ENCODE data around the gene MRPL53.

The MRPL53 gene

DNA sequence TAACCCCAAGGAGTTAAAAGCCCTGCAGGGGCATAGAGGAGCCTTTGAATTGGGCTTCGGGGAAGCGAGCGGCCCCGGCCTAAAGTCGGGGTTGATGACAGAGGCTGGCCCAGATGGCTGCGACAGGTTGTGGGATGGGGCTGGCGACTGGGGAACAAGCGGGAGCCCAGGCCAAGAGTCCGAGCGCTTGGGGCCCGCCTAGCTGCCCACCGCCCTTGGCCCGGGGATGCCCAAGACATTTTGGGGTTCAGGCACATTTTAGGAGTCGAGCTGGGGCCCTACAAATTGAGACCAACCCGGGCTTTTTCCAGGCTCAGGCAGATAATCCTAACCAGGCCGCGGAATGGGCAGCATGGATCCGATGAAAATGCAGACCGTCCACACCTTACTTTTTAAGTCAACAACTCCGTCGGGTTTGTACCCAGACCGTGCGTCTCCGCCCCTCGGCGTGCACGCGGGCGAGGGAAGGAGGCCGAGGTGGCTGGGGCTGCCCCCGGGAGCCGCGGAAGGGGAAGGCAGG, 31.2 kb downstream of the MRPL53 start:
- peaks cover 12% of the 10 kb centered on the region for H3K36me3 ChIP-seq (ENCODE audit: control insufficient read depth, insufficient read depth, low read length)
- peak overlapping the region; percentile 99 for H3K27ac ChIP-seq (ENCODE audit: low read depth, low read length, severe bottlenecking)
- H3K4me3 ChIP-seq (ENCODE audit: extremely low read depth, insufficient read depth, low read length, poor library complexity, severe bottlenecking): peak overlapping the region; percentile 54
- no peaks in the 10 kb centered on the region for H3K9me3 ChIP-seq (ENCODE audit: control insufficient read depth, low read length)
- H3K4me1 ChIP-seq (ENCODE audit: control insufficient read depth, insufficient read depth, low read length, poor library complexity, severe bottlenecking): peaks cover 38% of the 10 kb centered on the region
- 2 to 3% methylated on average over 28 to 32 of the region's 33 CpGs for whole genome bisulfite sequencing, 2 experiments (ENCODE audit: insufficient coverage in 2 of 2)

DNA sequence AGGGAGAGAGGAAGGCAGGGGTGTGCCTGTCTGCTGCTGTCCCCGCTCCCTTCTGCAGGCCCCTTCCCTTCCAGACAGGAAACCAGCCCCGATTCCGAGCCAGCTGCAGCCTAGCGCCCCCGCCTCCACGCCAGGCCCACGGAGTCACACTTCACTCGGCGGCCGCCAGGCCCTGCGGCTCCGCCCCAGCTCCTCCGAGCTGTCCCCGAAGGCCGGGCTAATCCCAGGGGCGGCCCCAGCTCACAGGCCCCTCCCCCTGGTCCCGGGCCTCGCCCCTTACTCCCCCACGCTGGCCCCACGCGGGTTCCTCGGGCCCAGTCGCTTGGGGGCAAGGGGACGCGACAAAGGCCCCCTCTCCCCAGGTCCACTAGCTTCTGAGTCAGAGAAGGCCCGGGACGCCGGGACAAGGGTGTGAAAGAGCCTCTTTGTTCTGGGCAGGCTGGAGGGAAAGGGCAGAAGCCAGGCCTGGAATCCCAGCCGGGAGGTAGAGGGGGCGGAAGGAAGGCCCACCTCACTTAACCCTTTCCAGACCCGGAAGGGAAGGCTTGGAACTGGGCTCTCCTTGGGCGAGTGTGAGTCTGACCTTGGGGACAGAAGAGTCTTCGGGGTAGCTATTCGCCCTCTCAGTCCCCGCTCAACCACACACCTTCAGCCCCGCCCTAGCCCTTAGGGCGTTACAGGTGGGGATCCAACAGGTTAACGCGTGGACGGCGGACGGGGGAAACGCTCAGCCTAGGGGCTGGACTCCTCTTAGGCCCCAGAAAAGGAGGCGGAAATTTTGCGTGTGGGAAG, 31.9 kb downstream of the MRPL53 start:
- Histone ChIP-seq H3K4me1 (ENCODE audit: control insufficient read depth, insufficient read depth, low read length, poor library complexity, severe bottlenecking) (peaks cover 38% of the 10 kb centered on the region), H3K36me3 (ENCODE audit: control insufficient read depth, insufficient read depth, low read length) (peaks cover 18% of the 10 kb centered on the region), H3K27ac (ENCODE audit: low read depth, low read length, severe bottlenecking) (peak overlapping the region; percentile 99), H3K4me3 (ENCODE audit: extremely low read depth, insufficient read depth, low read length, poor library complexity, severe bottlenecking) (peak overlapping the region; percentile 54), H3K9me3 (ENCODE audit: control insufficient read depth, low read length) (no peaks in the 10 kb centered on the region)
- 0 to 1% methylated on average over 19 to 28 of the region's 45 CpGs for WGBS, 2 experiments (ENCODE audit: insufficient coverage in 2 of 2)

DNA sequence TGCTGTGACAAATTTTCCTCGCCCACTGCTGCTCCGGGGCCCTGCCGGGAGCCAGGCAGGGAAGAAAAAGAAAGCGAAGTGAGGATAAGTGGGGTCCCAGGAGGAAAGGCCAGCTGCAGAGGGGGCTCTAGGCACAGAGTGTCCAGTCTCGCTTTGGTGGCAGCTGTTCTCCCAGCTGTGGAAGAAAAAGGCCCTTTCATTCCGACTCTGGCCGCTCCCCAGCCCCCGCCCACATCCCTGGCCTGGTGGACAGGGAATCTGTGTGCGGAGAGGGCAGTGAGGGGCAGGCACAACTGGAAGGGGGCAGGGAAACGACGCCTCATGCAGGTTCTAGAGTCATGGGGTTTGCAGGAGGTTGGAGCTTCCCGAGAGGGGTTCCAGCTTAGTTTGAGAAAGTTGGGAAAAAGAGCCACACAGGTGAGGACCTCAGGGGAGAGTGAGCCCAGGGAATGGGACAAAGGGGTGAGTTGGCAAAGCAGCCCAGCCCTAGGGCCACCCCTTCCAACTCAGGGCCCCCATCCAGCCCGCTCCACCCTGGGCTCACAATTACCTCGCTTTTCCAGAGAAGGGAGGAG, 32.6 kb downstream of the MRPL53 start:
- H3K4me3 ChIP-seq (ENCODE audit: extremely low read depth, insufficient read depth, low read length, poor library complexity, severe bottlenecking): peak overlapping the region; percentile 54
- H3K9me3 ChIP-seq (ENCODE audit: control insufficient read depth, low read length): no peaks in the 10 kb centered on the region
- peak overlapping the region; percentile 99 for H3K27ac ChIP-seq (ENCODE audit: low read depth, low read length, severe bottlenecking)
- peaks cover 25% of the 10 kb centered on the region for H3K36me3 ChIP-seq (ENCODE audit: control insufficient read depth, insufficient read depth, low read length)
- 18 to 26% methylated on average over 7 to 9 of the region's 14 CpGs for WGBS, 2 experiments (ENCODE audit: insufficient coverage in 2 of 2)
- peaks cover 38% of the 10 kb centered on the region for H3K4me1 ChIP-seq (ENCODE audit: control insufficient read depth, insufficient read depth, low read length, poor library complexity, severe bottlenecking)

DNA sequence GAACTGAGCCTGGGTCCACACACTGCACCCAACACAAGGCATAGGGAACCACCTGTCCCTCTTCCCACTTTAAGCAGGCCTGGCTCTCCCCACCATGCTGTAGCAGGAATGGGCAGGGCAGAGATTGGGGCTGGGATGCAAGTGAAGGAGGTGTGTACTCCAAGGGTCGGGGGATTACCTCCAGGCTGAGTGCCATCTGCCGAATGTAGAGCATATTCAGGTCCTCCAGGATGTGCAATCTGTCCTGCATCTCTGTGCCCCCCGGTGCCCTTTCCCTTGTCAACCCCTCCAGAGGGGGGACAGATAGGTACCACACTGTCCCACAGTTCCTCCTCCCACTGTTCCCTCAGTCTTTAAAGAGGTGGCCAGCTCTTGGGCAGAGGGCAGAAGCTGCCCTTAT, 33.1 kb downstream of the MRPL53 start:
- Histone ChIP-seq H3K4me1 (ENCODE audit: control insufficient read depth, insufficient read depth, low read length, poor library complexity, severe bottlenecking) (peaks cover 34% of the 10 kb centered on the region), H3K27ac (ENCODE audit: low read depth, low read length, severe bottlenecking) (peak overlapping the region; percentile 99), H3K36me3 (ENCODE audit: control insufficient read depth, insufficient read depth, low read length) (peaks cover 30% of the 10 kb centered on the region), H3K4me3 (ENCODE audit: extremely low read depth, insufficient read depth, low read length, poor library complexity, severe bottlenecking) (peak overlapping the region; percentile 54), H3K9me3 (ENCODE audit: control insufficient read depth, low read length) (no peaks in the 10 kb centered on the region)
- WGBS, 2 experiments (ENCODE audit: insufficient coverage in 2 of 2): 56 to 72% methylated on average over 3 of the region's 3 CpGs

DNA sequence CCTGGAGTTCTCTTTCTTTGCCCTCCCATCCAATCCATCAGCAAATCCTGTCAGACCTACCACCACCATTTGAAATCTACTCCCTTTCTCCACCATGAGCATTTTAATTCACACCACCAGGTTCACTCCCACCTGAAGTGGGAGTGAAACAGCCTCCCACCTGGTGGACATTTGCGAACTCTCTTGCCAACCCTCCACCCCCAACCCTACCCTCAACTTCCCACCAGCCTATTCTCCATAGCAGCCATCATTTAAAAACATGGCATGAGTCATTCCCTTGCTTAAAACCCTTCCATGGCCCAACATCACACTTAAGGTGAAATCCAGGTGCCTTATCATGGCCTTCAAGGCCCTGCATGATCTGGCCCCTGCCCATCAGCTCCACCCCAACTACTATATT, 34.2 kb downstream of the MRPL53 start:
- Histone ChIP-seq H3K36me3 (ENCODE audit: control insufficient read depth, insufficient read depth, low read length) (peaks cover 35% of the 10 kb centered on the region), H3K27ac (ENCODE audit: low read depth, low read length, severe bottlenecking) (no peak overlapping the region), H3K9me3 (ENCODE audit: control insufficient read depth, low read length) (no peaks in the 10 kb centered on the region), H3K4me1 (ENCODE audit: control insufficient read depth, insufficient read depth, low read length, poor library complexity, severe bottlenecking) (peaks cover 30% of the 10 kb centered on the region), H3K4me3 (ENCODE audit: extremely low read depth, insufficient read depth, low read length, poor library complexity, severe bottlenecking) (no peak overlapping the region)
- whole genome bisulfite sequencing, 2 experiments (ENCODE audit: insufficient coverage in 2 of 2): 90% methylated on average over 1 of the region's 1 CpG

DNA sequence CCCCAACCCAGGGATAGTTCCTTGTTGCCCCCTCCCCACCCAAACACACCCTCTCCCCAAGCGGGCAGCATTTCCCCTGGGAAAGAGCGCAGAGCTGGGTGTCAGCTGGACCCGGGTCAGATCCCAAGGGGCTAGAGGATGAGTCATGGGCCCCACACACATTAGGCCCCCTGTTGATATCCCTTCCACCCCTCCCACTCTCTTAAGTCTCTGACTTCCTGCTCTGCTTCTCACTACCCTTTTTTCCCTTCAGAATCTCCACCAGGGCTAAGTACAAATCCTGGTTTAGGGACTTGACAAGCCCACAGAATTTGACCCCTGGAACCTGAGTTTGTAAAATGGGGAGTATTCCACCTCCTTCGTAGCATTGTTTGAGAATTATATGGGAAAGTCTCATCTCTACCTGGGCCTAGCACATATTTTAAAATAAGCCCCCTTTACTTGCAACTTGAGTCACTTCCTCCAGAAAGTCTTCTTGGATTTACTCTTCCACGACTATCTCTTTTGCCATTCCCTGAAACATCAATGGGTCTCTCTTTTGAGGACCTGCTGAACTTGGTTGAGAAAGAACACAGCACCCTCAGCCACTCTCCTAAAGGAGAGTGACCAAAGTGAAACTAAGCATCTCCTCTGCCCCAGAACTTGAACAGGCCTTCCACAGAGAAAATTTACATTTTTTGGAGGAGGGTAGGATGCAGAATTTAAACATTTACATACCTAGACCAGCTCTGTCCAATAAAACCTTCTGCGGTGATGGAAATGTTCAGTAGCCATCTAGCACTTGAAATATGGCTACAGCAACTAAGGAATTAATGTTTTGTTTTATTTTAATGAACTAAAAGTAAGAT, 35.4 kb downstream of the MRPL53 start:
- H3K4me3 ChIP-seq (ENCODE audit: extremely low read depth, insufficient read depth, low read length, poor library complexity, severe bottlenecking): no peak overlapping the region
- no peak overlapping the region for H3K27ac ChIP-seq (ENCODE audit: low read depth, low read length, severe bottlenecking)
- 55 to 63% methylated on average over 4 to 5 of the region's 6 CpGs for WGBS, 2 experiments (ENCODE audit: insufficient coverage in 2 of 2)
- peaks cover 30% of the 10 kb centered on the region for H3K4me1 ChIP-seq (ENCODE audit: control insufficient read depth, insufficient read depth, low read length, poor library complexity, severe bottlenecking)
- no peaks in the 10 kb centered on the region for H3K9me3 ChIP-seq (ENCODE audit: control insufficient read depth, low read length)
- peaks cover 44% of the 10 kb centered on the region for H3K36me3 ChIP-seq (ENCODE audit: control insufficient read depth, insufficient read depth, low read length)

DNA sequence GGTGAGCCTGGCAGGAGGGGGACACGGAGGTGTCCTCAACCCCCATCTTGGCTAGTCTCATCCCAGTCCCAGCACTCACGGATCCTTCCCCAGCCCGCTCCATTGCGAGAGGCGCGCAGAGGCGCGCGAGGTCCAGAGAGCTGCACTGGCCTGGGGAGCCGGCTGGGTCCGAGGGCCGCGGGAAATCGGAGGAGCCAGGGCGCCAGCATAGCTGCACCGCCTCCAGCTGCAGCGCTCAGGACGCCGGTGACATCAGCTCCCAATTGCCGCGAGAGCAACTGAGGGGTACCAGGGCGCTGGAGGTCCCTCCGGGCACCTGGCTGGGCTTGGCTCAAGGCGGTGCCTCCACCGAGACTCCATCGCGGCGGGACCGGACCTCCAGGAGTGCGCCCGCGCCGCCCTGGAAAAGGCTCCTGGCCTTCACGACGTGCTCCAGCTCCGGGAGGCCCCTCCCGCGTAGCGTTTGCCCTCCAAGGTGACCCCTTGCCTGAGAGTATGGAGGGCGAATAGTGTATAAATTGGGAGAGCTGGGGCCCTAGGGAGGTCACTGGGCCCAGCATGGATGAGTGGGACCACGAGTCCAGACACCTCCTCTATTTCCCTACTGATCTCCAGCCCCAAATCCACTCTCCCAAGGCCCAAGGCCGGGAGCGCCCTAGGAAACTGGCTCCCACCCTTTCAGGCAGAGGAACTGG, 36.2 kb downstream of the MRPL53 start:
- Histone ChIP-seq H3K9me3 (ENCODE audit: control insufficient read depth, low read length) (no peaks in the 10 kb centered on the region), H3K36me3 (ENCODE audit: control insufficient read depth, insufficient read depth, low read length) (peaks cover 52% of the 10 kb centered on the region), H3K27ac (ENCODE audit: low read depth, low read length, severe bottlenecking) (no peak overlapping the region), H3K4me1 (ENCODE audit: control insufficient read depth, insufficient read depth, low read length, poor library complexity, severe bottlenecking) (peaks cover 30% of the 10 kb centered on the region), H3K4me3 (ENCODE audit: extremely low read depth, insufficient read depth, low read length, poor library complexity, severe bottlenecking) (no peak overlapping the region)
- WGBS, 2 experiments (ENCODE audit: insufficient coverage in 2 of 2): 94 to 95% methylated on average over 26 to 39 of the region's 43 CpGs

DNA sequence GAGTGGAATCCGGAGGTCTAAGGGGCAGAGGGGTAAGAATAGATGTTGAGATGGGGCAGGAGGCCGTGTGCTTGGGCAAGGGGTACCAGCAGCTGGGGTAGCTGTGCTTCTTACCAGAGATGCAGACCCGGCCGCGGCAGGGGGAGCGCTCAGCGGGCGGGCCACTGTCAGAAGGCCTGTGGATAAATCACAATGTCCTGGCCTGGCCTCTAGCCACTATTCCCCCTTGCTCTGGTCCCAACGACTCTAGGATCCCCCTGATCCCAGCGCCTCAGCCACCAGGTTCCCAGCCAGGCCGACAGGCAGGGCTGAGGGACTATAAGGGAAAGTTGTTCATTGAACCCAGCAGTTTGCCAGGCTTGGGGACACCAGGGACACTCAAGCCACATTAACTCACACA, 42.0 kb downstream of the MRPL53 start:
- no peak overlapping the region for H3K27ac ChIP-seq (ENCODE audit: low read depth, low read length, severe bottlenecking)
- H3K4me1 ChIP-seq (ENCODE audit: control insufficient read depth, insufficient read depth, low read length, poor library complexity, severe bottlenecking): peaks cover 8% of the 10 kb centered on the region
- peaks cover 88% of the 10 kb centered on the region for H3K36me3 ChIP-seq (ENCODE audit: control insufficient read depth, insufficient read depth, low read length)
- 96 to 99% methylated on average over 6 to 7 of the region's 11 CpGs for WGBS, 2 experiments (ENCODE audit: insufficient coverage in 2 of 2)
- H3K9me3 ChIP-seq (ENCODE audit: control insufficient read depth, low read length): no peaks in the 10 kb centered on the region
- H3K4me3 ChIP-seq (ENCODE audit: extremely low read depth, insufficient read depth, low read length, poor library complexity, severe bottlenecking): no peak overlapping the region

DNA sequence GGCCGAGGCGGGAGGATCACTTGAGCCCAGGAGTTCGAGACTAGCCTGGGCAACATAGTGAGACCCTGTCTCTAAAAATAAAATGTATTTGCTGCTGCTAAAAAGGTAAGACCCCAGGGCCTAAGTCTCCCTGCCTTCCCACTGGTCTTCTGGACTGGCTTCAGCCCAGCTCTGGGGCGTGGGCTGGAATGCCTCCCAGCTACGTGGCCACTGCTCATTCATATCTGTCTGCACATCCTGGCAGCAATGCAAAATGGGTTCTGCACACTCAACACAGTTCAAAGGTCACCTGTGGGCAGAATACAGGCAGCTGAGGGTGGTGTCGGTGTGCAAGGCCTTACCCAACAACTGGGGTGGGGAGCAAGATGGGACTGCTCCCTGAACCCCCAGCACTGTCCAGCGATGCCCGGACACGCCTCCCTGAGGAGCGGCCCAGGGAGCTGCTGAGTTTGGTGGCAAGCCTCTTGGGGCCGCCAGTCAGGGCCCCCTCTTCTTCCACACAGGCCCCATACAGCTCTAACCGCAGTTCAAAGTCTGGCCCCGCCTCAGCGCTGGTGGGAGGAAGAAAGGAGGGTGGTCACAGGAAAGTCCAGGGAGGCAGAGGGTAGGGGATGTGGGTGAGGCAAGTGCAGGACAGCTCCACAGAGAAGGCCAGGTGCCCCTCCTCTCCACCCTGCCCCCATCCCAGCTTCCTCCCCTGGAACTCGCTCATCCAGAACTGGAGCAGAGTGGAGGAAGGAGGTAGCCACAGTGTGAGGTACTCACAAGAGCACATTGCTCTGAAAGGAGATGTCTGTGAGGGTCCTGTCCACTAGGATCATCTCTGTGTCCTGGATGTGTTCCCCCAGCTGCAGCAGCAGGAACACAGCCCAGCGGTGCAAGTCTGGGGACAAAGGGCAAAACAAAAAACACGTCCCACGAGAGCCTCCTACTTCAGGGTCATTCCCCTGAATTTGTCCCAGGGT, 42.7 kb downstream of the MRPL53 start:
- H3K4me1 ChIP-seq (ENCODE audit: control insufficient read depth, insufficient read depth, low read length, poor library complexity, severe bottlenecking): peaks cover 12% of the 10 kb centered on the region
- H3K9me3 ChIP-seq (ENCODE audit: control insufficient read depth, low read length): no peaks in the 10 kb centered on the region
- H3K4me3 ChIP-seq (ENCODE audit: extremely low read depth, insufficient read depth, low read length, poor library complexity, severe bottlenecking): no peak overlapping the region
- H3K36me3 ChIP-seq (ENCODE audit: control insufficient read depth, insufficient read depth, low read length): peaks cover 88% of the 10 kb centered on the region
- WGBS, 2 experiments (ENCODE audit: insufficient coverage in 2 of 2): 91 to 96% methylated on average over 11 to 13 of the region's 18 CpGs
- H3K27ac ChIP-seq (ENCODE audit: low read depth, low read length, severe bottlenecking): no peak overlapping the region
